H54 (cell line): ENCODE data around the gene LRGUK.

Experiments
- DNase-seq: peaks from one replicate; pipeline ENCODE4 v3.0.0; 2011; ENCODE audit warnings: low spot score, mixed read lengths; ENCODE audit not compliant: insufficient read length
- FAIRE-seq: peaks from 3 replicates; lab custom pipeline; 2011; peaks lifted over from hg19 to GRCh38; lab: Jason Lieb, UNC
- POLR2A ChIP-seq: IDR thresholded peaks from 2 replicates; pipeline ENCODE4 v1.6.1; 2011; ENCODE audit warnings: low read depth, mild to moderate bottlenecking, low read length

LRGUK gene

GRCh38 chr7:134105841-134106240 is 21.3 kb upstream of the LRGUK start:
- TF ChIP-seq POLR2A: no peak
- DNase-seq (no peak), FAIRE-seq (no peak)

GRCh38 chr7:134108802-134109201 is 18.3 kb upstream of the LRGUK start:
- DNase-seq (no peak), FAIRE-seq (no peak)
- TF ChIP-seq POLR2A: no peak

- DNase-seq (no peak), FAIRE-seq (no peak)
- no peak for TF ChIP-seq POLR2A
These were observed 13.5 kb upstream of the LRGUK start for GRCh38 chr7:134113655-134114054.

DNA sequence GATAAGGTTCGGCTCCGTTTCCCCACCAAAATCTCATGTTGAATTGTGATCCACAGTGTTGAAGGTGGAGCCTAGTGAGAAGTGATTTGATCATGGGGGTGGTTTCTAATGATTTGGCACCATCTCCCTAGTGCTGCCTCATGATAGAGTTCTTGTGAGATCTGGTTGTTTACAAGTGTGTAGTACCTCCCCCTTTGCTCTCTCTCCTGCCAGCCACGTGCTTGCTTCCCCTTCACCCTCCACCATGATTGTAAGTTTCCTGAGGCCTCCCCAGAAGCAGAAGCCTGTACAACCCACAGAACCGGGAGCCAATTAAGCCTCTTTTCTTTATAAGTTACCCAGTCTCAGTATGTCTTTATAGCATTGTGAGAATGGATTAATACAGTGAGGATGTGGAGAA is 12.1 kb upstream of the LRGUK start:
- no peak for TF ChIP-seq POLR2A
- DNase-seq: no peak
- no peak for FAIRE-seq

DNA sequence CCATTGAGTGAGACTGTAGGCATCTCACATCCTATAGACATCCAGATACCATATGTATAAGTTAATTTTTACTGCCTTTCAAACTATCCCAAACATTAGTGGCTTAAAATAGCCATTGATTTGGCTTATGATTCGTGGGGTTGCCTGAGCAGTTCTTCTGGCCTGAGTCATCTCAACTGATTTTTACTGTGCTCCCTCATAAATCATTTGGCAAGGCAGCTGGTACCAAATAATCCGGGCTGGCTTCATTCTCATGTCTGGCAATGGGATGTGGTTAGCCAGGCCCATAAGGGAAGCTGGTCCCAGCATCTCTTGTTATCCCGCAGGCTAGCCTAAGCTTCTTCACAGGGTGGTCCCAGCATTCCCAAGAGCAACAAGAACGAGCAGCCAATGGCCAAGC is 6.7 kb upstream of the LRGUK start:
- FAIRE-seq: no peak

GRCh38 chr7:134121632-134122139 is 5.5 kb upstream of the LRGUK start:
- TF ChIP-seq POLR2A: no peak
- DNase-seq: no peak
- no peak for FAIRE-seq

More for the DNA sequence above, 6.7 kb upstream of the LRGUK start:
- TF ChIP-seq POLR2A: no peak
- DNase-seq: no peak

GRCh38 chr7:134122980-134123379 is 4.2 kb upstream of the LRGUK start:
- no peak for TF ChIP-seq POLR2A
- FAIRE-seq: no peak
- DNase-seq: no peak

DNA sequence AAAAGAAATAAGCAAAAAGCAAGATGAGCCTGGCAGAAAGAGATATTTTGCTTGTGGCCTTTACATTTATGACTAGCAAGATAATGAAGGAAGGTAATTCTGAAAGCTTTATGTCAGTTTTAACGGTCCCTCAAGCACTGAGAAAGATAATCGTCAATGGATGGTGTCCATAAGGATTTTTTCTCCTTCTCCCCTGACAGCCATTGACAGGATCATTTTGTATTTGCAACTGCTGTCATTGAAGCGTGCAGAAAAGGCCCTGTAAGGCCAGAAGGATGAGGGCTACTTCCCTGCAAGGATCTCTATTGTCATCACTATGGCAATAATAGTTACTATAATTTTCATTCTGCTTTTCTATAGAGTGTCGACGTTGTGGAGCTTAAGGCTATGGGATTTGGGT is 994 bp upstream of the LRGUK start:
- no peak for TF ChIP-seq POLR2A
- FAIRE-seq: no peak
- DNase-seq: no peak

DNA sequence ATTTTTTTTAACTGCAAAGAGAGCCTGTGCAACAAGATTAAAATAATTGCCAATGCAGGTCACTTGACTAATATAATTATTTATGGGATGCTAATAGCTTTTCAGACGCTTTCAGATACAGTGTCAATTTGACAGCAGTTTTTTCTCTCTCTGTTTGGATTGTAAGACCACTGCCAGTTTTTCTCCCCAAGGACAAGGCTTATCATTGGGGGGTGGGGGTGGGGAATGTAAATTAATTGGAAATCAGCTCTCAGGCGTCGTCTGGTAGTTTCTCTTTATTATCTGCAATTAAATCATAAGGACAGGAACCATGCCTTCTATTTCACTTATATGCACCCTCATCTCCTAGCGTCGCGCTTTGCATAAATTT is 559 bp upstream of the LRGUK start:
- FAIRE-seq (no peak), DNase-seq (no peak)
- TF ChIP-seq POLR2A: no peak

DNA sequence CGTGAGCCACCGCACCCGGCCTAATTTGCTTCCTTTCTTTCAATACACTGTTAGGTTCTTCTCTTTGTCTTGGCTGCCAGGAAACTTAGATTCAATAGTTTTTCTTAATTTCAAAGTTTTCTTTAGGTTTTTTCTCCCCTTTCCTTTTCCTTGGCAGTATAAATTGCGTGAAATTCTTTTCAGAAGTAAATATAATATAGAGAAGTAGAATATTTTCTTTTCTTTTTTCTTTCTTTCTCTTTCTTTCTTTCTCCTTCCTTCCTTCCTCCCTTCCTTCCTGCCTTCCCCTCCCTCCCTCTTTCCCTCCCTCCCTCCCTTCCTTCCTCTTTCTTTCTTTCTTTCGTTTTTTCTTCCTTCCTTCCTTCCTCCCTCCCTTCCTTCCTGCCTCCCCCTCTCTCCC is 1.7 kb downstream of the LRGUK start:
- no peak for TF ChIP-seq POLR2A
- DNase-seq (no peak), FAIRE-seq (no peak)

GRCh38 chr7:134129856-134130523 is 2.9 kb downstream of the LRGUK start:
- DNase-seq (no peak), FAIRE-seq (no peak)
- no peak for TF ChIP-seq POLR2A

DNA sequence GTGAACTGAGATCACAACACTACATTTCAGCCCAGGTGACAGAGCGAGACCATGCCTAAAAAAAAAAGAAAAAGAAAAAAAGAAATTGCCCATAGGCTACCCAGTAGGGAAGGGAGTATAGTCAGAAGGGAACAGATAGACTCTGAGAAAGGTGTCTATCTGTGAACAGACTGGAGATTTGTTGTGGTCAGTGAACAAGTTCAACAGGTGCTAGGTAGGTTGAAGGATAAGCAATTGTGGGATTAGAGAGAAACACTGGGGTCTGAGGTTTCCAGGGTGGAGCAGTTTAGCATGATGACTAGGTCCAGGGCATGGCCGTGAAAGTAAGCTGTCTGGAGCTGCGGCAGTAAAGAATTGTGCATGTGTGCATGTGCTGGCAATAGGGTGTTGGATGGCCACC is 6.9 kb downstream of the LRGUK start:
- no peak for DNase-seq
- TF ChIP-seq POLR2A: no peak
- FAIRE-seq: no peak

DNA sequence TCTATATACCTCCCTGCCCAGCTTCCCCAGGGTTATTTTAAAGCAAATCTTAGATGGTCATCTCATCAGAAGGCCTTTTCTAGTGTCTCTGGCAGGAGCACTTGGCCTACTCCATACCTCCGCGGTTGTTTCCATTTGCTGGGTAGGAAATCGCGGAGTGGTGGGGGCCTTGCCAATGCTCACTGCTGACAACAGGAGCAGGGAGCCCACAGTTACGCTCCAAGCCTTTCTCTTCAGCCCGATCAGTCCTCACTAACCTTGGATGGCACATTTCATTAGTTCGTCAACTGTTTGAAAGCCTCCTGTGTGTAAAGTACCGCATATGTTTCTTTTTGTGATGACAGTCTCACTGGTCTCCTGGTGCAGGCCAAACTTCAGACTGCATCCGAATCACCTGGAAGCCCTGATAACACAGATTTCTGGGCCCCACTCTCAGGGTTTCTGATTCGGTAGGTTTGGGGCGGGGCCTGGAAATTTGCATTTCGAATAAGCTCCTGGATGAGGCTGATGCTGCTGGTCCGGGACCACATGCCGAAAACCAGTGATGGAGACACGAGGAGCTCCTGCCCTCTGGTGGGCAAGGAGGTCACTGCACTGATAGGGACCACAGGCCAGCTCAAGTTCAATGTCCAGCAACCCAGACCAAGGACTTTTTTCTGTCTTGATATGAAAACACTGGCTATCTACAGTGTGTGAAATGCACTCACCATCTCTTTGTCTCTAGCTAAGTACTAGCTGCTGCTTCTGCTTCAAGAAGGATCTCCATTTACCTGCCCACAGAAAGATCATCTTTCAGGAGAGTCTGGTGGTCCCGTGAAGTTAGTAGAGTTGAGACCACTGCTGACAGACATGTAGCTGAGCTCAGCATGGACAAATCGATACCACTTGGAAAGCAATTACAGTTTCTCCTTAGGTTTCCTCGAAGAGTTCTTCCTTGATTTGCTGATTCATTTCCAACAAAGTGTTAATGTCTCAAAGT is 14.0 kb downstream of the LRGUK start:
- FAIRE-seq (peak; percentile 80), DNase-seq (peak; percentile 78)
- TF ChIP-seq POLR2A: no peak

GRCh38 chr7:134141868-134142264 is 14.7 kb downstream of the LRGUK start:
- no peak for FAIRE-seq
- TF ChIP-seq POLR2A: no peak
- DNase-seq: no peak

GRCh38 chr7:134153493-134154136 is 26.5 kb downstream of the LRGUK start:
- no peak for TF ChIP-seq POLR2A
- DNase-seq: no peak
- FAIRE-seq: no peak
